ENCODE results near the gene ZBTB16.

- TF ChIP-seq POLR2A (IDR thresholded peaks at IDR 0.05; ENCODE audit: extremely low read depth, insufficient read length): no peak
- no peak for TF ChIP-seq CTCF (IDR thresholded peaks at IDR 0.05; ENCODE audit: low read depth, low read length)
- TF ChIP-seq MAX (IDR thresholded peaks at IDR 0.05; ENCODE audit: low read depth, low read length): no peak
Observed at GRCh38 chr11:114122686-114123085, 63.2 kb downstream of the ZBTB16 start.

Data from NB4 (cell line).